Left renal cortex interstitium (tissue), 4 donors: Measurements from ENCODE around the gene SUPT16H. TPM values are rescaled to one million over a fixed set of nuclear protein-coding genes. Genes with fewer than 3 reads are reported as not detected.

ENCODE experiments used
- DNase-seq, 4 donors: peaks; one replicate each; pipeline ENCODE4 v3.0.0-alpha.2; 2013; ENCODE audit warnings: low read depth in 4 of 4, low spot score in 2 of 4, missing footprints in 1 of 4
- polyA plus RNA-seq, 4 donors: library from polyadenylated mRNA; unstranded; fragments of 120-200 nt; gene quantifications; one replicate each; pipeline ENCODE4 v1.2.1, GENCODE V29; 2013; ENCODE audit not compliant: insufficient read length in 4 of 4

The SUPT16H gene
- polyA plus RNA-seq, 4 donors: 128 to 150 (median 139) TPM

DNA sequence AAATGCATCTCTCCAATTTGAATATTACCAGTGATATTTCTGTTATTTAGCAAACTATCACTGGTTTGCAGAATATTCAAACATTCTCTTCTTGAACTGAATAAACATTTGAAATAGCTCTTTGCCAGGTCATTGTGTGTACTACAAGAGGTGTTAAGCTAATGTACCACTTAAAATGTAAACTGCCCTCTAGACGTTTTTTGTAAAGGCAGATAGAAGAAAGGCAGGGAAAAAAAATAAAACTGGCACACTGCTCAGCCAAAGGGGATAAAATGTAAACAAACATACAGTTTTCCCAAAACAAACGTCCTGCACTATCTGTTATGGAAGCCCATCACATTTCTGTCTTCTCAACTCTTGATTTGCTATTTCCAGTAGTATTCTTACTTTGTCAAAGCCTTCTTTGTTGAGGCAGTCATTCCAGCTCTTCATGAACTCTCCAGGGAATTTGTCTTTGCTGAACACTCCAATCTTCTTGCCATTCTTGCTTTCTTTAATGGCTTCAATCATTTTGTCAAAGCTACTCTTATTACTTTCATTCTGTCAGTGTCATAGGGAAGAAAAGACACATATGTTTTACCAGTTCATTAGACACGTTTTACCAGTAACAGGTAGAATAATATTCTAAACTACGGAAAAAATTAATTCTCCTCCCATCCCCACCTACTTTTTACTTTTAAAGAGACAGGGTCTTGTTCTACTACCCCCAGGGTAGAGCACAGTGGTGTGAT lies 13.7 kb downstream of the SUPT16H start:
- no peak for DNase-seq

DNA sequence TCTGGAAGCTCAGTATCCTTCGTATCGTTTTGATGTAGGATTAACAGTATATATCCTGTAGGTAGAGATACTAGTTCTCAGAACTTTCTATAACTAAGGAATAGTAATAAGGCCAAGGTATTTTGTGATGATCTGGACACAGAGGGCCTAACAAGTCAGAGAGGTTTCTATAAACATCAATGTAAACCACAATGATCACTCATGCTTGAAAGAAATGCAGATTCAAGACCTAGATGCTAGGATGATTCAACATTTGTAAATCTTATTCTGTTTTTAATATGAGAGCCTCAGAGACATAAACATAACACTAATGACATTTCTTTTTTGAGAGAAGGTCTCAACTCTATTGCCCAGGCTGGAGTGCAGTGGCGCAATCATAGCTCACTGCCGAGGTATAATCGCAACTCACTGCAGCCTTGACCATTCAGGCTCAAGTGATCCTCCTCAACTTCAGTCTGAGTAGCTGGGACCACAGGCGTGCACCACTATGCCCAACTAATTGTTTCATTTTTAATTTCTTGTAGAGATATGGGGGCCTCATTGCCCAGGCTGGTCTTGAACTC lies 16.2 kb downstream of the SUPT16H start:
- DNase-seq: no peak

GRCh38 chr14:21356511-21356910 lies 27.3 kb downstream of the SUPT16H start:
- DNase-seq: no peak

GRCh38 chr14:21352587-21352986 lies 31.2 kb downstream of the SUPT16H start:
- no peak for DNase-seq

GRCh38 chr14:21350539-21350938 lies 33.3 kb downstream of the SUPT16H start:
- no peak for DNase-seq

GRCh38 chr14:21347201-21347600 lies 36.6 kb downstream of the SUPT16H start:
- DNase-seq: no peak

DNA sequence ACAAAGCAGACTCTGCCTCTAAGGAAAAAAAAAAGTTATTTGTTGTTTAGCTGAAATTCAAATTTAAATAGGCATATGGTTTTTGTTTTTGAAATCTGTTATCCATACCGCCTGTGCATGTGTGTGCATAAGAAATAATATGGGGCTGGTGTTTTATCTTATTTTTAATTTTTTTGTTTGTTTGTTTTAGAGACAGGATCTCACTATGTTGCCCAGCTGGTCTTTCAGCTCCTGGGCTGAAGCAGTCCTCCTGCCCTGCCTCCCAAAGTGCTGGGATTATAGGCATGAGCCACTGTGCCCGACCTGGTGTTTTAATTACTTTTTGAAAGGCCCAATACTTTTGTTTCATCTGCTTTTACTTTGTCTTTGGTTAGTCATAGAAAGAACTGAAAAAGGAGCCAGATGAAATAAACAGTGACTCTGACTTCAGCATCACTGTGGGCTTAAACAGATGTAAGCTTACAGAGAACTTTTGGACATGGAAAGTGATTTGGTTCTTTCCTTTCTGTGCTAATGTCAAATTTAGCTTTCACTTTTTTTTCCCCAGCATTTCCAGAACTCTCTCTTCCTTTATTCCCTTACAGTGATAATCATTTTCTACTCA lies 37.2 kb downstream of the SUPT16H start:
- no peak for DNase-seq

GRCh38 chr14:21343035-21343794 lies 40.6 kb downstream of the SUPT16H start:
- DNase-seq: no peak

GRCh38 chr14:21334202-21334906 lies 49.5 kb downstream of the SUPT16H start:
- DNase-seq: no peak

DNA sequence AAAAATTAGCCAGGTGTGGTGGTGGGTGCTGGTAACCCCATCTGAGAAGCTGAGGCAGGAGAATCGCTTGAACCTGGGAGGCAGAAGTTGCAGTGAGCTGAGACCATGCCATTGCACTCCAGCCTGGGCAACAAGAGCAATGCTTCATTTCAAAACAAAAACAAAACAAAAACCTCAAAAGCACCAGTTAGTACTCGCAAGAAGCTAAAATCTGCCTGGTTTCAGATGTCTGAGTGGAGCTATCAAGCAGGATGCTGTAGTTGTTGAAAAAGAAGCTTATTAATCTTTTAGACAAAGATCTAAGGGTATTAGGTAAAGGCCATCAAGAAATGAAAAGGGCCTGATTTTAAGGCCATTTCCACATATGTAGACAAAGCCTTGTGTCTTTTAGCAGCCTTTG lies 50.9 kb downstream of the SUPT16H start:
- DNase-seq: no peak

GRCh38 chr14:21326972-21327371 lies 56.8 kb downstream of the SUPT16H start:
- DNase-seq: no peak

GRCh38 chr14:21322716-21323115 lies 61.1 kb downstream of the SUPT16H start:
- DNase-seq: no peak

GRCh38 chr14:21320913-21321312 lies 62.9 kb downstream of the SUPT16H start:
- no peak for DNase-seq

DNA sequence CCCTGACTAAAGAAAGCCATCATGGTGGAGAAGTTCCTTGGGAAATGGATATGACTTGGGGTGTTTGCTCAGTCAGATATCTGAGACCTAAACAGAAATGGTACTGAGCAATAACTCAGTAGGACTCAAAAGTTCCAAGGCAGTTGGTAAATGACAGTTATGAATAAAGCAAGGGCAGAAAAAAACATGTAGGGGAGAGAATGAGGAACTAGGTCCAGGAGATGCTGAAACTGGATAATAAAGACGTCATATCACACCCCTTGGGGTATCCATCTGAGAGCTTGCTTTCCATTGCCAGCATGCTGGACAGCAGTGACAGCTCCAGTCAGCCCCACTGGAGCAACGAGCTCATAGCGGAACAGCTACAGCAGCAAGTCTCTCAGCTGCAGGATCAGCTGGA lies 66.4 kb downstream of the SUPT16H start:
- DNase-seq: no peak

- no peak for DNase-seq
Measured at GRCh38 chr14:21313512-21313911, 70.3 kb downstream of the SUPT16H start.

GRCh38 chr14:21311614-21312013 lies 72.2 kb downstream of the SUPT16H start:
- no peak for DNase-seq

DNA sequence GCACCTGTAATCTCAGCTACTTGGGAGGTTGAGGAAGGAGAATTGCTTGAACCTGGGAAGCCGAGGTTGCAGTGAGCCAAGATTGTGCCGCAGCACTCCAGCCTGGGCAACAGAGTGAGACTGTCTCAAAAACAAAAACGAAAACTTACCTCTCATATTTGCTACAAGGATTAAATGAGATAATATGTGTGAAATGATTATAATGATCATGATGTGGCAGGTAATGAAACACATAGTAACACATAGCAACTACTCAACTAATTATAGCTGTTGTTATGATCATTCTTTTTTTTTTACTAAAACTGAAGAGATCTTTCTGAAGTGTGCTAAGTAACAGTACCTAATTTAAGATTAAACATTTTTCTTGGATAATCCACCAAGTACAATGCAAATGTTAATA lies 73.9 kb downstream of the SUPT16H start:
- DNase-seq: no peak

GRCh38 chr14:21309238-21309636 lies 74.6 kb downstream of the SUPT16H start:
- DNase-seq: no peak

GRCh38 chr14:21308479-21309237 lies 75.2 kb downstream of the SUPT16H start:
- peak; percentile 58 to 77 (median 71) for DNase-seq

- DNase-seq: no peak
Measured at GRCh38 chr14:21308132-21308478, 75.7 kb downstream of the SUPT16H start.
